Osteoblast (primary cell): ENCODE measurements around the gene TMEM151B. TPM values are rescaled to one million over a fixed set of nuclear protein-coding genes. Genes with fewer than 3 reads are reported as not detected.

Experiments used
- DNase-seq: peaks from one replicate; pipeline ENCODE4 v3.0.0; 2011; ENCODE audit warnings: low spot score, mixed read lengths; ENCODE audit not compliant: insufficient read length; ENCODE audit errors: missing footprints
- H2AFZ ChIP-seq: 2 replicates; pipeline ENCODE4 v1.6.0; 2011; ENCODE audit warnings: mild to moderate bottlenecking, low read length
- H3K27ac ChIP-seq: 2 replicates; pipeline ENCODE4 v1.5.1; 2011; ENCODE audit warnings: mild to moderate bottlenecking, low read depth, low read length, moderate library complexity
- H3K27me3 ChIP-seq: 2 replicates; pipeline ENCODE4 v1.6.0; 2012; ENCODE audit warnings: mild to moderate bottlenecking, control low read depth, inconsistent platforms, low read length, moderate library complexity; ENCODE audit not compliant: insufficient read depth
- H3K36me3 ChIP-seq: 2 replicates; pipeline ENCODE4 v1.5.1; 2011; ENCODE audit warnings: mild to moderate bottlenecking, low read length, control low read depth, moderate library complexity; ENCODE audit not compliant: insufficient read depth
- H3K4me1 ChIP-seq: 2 replicates; pipeline ENCODE4 v1.5.1; 2011; ENCODE audit warnings: mild to moderate bottlenecking, low read length, control low read depth, moderate library complexity; ENCODE audit not compliant: insufficient read depth
- H3K4me2 ChIP-seq: 2 replicates; pipeline ENCODE4 v1.6.0; 2011; ENCODE audit warnings: mild to moderate bottlenecking, low read length; ENCODE audit not compliant: insufficient read depth
- H3K4me3 ChIP-seq: fragments of 200-600 bp; sonication (generic); 3 replicates; pipeline ENCODE4 v1.5.1; 2012; ENCODE audit warnings: mild to moderate bottlenecking, low read length, inconsistent platforms; ENCODE audit not compliant: insufficient read depth
- H3K79me2 ChIP-seq: 2 replicates; pipeline ENCODE4 v1.6.0; 2012; ENCODE audit warnings: mild to moderate bottlenecking, low read length, control low read depth, inconsistent platforms; ENCODE audit not compliant: insufficient read depth
- H3K9me3 ChIP-seq: 2 replicates; pipeline ENCODE4 v1.5.1; 2011; ENCODE audit warnings: low read depth, low read length, control low read depth
- H4K20me1 ChIP-seq: 2 replicates; pipeline ENCODE4 v1.6.0; 2012; ENCODE audit warnings: mild to moderate bottlenecking, low read length, control low read depth; ENCODE audit not compliant: insufficient read depth
- CTCF ChIP-seq: IDR thresholded peaks from 2 replicates; pipeline ENCODE4 v1.5.1; 2011; ENCODE audit warnings: mild to moderate bottlenecking, low read depth, low read length, moderate library complexity; ENCODE audit errors: extremely low read depth
- total RNA-seq: library from RNA; depleted of rRNA; stranded (reverse); fragments of >200 nt; gene quantifications from 2 replicates; pipeline ENCODE4 v1.2.3, GENCODE V29; 2012

The TMEM151B gene
- total RNA-seq, 1 donor: not detected

- no peaks in the 10 kb centered on the region for H4K20me1 ChIP-seq
- H3K4me3 ChIP-seq: no peak overlapping the region
- no peak overlapping the region for H3K27ac ChIP-seq
- H3K9me3 ChIP-seq: no peaks in the 10 kb centered on the region
- H3K4me2 ChIP-seq: no peak overlapping the region
- H2AFZ ChIP-seq: no peak overlapping the region
- no peak for TF ChIP-seq CTCF
- no peaks in the 10 kb centered on the region for H3K36me3 ChIP-seq
- no peaks in the 10 kb centered on the region for H3K79me2 ChIP-seq
- no peak for DNase-seq
- peaks cover 24% of the 10 kb centered on the region for H3K27me3 ChIP-seq
- H3K4me1 ChIP-seq: no peaks in the 10 kb centered on the region
These were observed 65.4 kb downstream of the TMEM151B start for GRCh38 chr6:44335631-44336030.

- TF ChIP-seq CTCF: peak; percentile 77
- DNase-seq: peak; percentile 77
- peaks cover 41% of the 10 kb centered on the region for H3K27me3 ChIP-seq
These were observed 68.2 kb downstream of the TMEM151B start for GRCh38 chr6:44338228-44339122.

GRCh38 chr6:44339301-44339700, 69.1 kb downstream of the TMEM151B start:
- Histone ChIP-seq H3K9me3 (no peaks in the 10 kb centered on the region), H3K27me3 (peaks cover 46% of the 10 kb centered on the region)
- no peak for TF ChIP-seq CTCF

More at GRCh38 chr6:44338228-44339122, 68.2 kb downstream of the TMEM151B start:
- H3K9me3 ChIP-seq: no peaks in the 10 kb centered on the region
- no peak overlapping the region for H2AFZ ChIP-seq
- H3K36me3 ChIP-seq: no peaks in the 10 kb centered on the region
- no peaks in the 10 kb centered on the region for H4K20me1 ChIP-seq
- H3K4me2 ChIP-seq: no peak overlapping the region
- no peak overlapping the region for H3K4me3 ChIP-seq
- H3K27ac ChIP-seq: no peak overlapping the region
- H3K4me1 ChIP-seq: no peaks in the 10 kb centered on the region
- no peaks in the 10 kb centered on the region for H3K79me2 ChIP-seq

GRCh38 chr6:44339763-44340625, 69.7 kb downstream of the TMEM151B start:
- H4K20me1 ChIP-seq: peaks cover 4% of the 10 kb centered on the region
- no peak overlapping the region for H2AFZ ChIP-seq
- H3K36me3 ChIP-seq: no peaks in the 10 kb centered on the region
- no peak for TF ChIP-seq CTCF
- H3K27me3 ChIP-seq: peaks cover 51% of the 10 kb centered on the region
- H3K4me2 ChIP-seq: no peak overlapping the region
- H3K27ac ChIP-seq: no peak overlapping the region
- H3K9me3 ChIP-seq: no peaks in the 10 kb centered on the region
- DNase-seq: peak; percentile 73
- no peaks in the 10 kb centered on the region for H3K4me1 ChIP-seq
- H3K79me2 ChIP-seq: no peaks in the 10 kb centered on the region
- no peak overlapping the region for H3K4me3 ChIP-seq

More at GRCh38 chr6:44339301-44339700, 69.1 kb downstream of the TMEM151B start:
- H4K20me1 ChIP-seq: peaks cover 4% of the 10 kb centered on the region
- H2AFZ ChIP-seq: no peak overlapping the region
- H3K79me2 ChIP-seq: no peaks in the 10 kb centered on the region
- no peaks in the 10 kb centered on the region for H3K4me1 ChIP-seq
- DNase-seq: peak; percentile 27
- no peak overlapping the region for H3K4me2 ChIP-seq
- no peak overlapping the region for H3K27ac ChIP-seq
- H3K4me3 ChIP-seq: no peak overlapping the region
- H3K36me3 ChIP-seq: no peaks in the 10 kb centered on the region
